GM21528 (cell line): ENCODE measurements around the gene EYA2.

Experiments
- ATAC-seq: cut with Tn5 transposase; IDR thresholded peaks from one replicate; pipeline ENCODE4 v1.9.1; 2021; ENCODE audit warnings: mild to moderate bottlenecking, moderate library complexity; ENCODE audit not compliant: unreplicated experiment, low FRiP score

Gene EYA2

GRCh38 chr20:46975976-46976375, 81.3 kb downstream of the EYA2 start:
- ATAC-seq, result no peak

GRCh38 chr20:46977204-46977603, 82.6 kb downstream of the EYA2 start:
- no peak for ATAC-seq

GRCh38 chr20:46977909-46978588, 83.4 kb downstream of the EYA2 start:
- ATAC-seq, result no peak

GRCh38 chr20:46978951-46979491, 84.4 kb downstream of the EYA2 start:
- ATAC-seq, result no peak

- no peak for ATAC-seq
Measured at GRCh38 chr20:46979603-46980241, 85.1 kb downstream of the EYA2 start.

- no peak for ATAC-seq
Measured at GRCh38 chr20:46981184-46981583, 86.5 kb downstream of the EYA2 start.

- no peak for ATAC-seq
Measured at GRCh38 chr20:46983466-46983865, 88.8 kb downstream of the EYA2 start.

GRCh38 chr20:46984405-46984804, 89.8 kb downstream of the EYA2 start:
- no peak for ATAC-seq

GRCh38 chr20:46985250-46985649, 90.6 kb downstream of the EYA2 start:
- no peak for ATAC-seq

- no peak for ATAC-seq
Measured at GRCh38 chr20:46985671-46986070, 91.0 kb downstream of the EYA2 start.

GRCh38 chr20:46987001-46987400, 92.4 kb downstream of the EYA2 start:
- ATAC-seq, result no peak

GRCh38 chr20:46990017-46990595, 95.5 kb downstream of the EYA2 start:
- no peak for ATAC-seq

- no peak for ATAC-seq
Measured at GRCh38 chr20:46990596-46991104, 96.0 kb downstream of the EYA2 start.

GRCh38 chr20:46991168-46991567, 96.5 kb downstream of the EYA2 start:
- no peak for ATAC-seq

GRCh38 chr20:46991880-46992639, 97.4 kb downstream of the EYA2 start:
- ATAC-seq, result no peak

GRCh38 chr20:46992640-46993035, 98.0 kb downstream of the EYA2 start:
- ATAC-seq, result no peak

GRCh38 chr20:46993465-46994095, 98.9 kb downstream of the EYA2 start:
- ATAC-seq, result no peak

GRCh38 chr20:46994341-46994740, 99.7 kb downstream of the EYA2 start:
- peak; percentile 90 for ATAC-seq

- ATAC-seq, result no peak
Measured at GRCh38 chr20:46995561-46996142, 101.0 kb downstream of the EYA2 start.

- no peak for ATAC-seq
Measured at GRCh38 chr20:46997187-46997586, 102.5 kb downstream of the EYA2 start.
